ENCODE data around the gene OR5AS1. TPM values are rescaled to one million over a fixed set of nuclear protein-coding genes. Genes with fewer than 3 reads are reported as not detected.
"Not testable (repeated sequence)": the region's sequence is repeated elsewhere in the genome, so short reads cannot be mapped to it uniquely, and the experiment has no call there.

Gene OR5AS1
- total and polyA plus RNA-seq, 8 donors, result not detected

DNA sequence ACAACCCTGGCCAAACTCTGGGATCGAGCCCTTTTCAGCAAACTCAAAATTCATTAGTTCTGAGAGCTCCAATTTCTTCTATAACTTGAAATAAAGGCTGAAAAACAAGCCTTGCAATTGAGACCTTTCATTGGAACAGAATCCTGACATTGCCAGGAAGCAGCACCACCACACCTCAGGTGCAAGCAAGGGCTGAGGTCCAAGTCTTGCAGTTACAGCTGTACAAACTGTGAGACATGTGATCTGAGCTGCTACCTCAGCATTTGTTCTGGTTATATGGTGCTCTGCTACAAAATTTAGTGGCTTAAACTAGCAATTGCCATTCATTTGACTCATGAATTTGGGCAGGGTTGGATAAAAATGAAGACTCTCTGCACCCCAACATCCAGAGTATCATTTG is 18.1 kb downstream of the OR5AS1 start:
- no peak for DNase-seq
- TF ChIP-seq, protein P1, sequence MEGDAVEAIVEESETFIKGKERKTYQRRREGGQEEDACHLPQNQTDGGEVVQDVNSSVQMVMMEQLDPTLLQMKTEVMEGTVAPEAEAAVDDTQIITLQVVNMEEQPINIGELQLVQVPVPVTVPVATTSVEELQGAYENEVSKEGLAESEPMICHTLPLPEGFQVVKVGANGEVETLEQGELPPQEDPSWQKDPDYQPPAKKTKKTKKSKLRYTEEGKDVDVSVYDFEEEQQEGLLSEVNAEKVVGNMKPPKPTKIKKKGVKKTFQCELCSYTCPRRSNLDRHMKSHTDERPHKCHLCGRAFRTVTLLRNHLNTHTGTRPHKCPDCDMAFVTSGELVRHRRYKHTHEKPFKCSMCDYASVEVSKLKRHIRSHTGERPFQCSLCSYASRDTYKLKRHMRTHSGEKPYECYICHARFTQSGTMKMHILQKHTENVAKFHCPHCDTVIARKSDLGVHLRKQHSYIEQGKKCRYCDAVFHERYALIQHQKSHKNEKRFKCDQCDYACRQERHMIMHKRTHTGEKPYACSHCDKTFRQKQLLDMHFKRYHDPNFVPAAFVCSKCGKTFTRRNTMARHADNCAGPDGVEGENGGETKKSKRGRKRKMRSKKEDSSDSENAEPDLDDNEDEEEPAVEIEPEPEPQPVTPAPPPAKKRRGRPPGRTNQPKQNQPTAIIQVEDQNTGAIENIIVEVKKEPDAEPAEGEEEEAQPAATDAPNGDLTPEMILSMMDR (IDR thresholded peaks at IDR 0.05), result no peak
- TF ChIP-seq POLR2AphosphoS5 (IDR thresholded peaks at IDR 0.05), result no peak
- Histone ChIP-seq H3K4me3 (no peak overlapping the region), H3K27me3 (no peaks in the 10 kb centered on the region), H3K27ac (no peak overlapping the region), H3K36me3 (no peaks in the 10 kb centered on the region), H3K4me1 (no peaks in the 10 kb centered on the region), H3K9me3 (peaks cover 0 to 35% (median 8%) of the 10 kb centered on the region in 4 donors)
- intact Hi-C loops (cut with DNase I; ENCODE audit: low total_unique reads), result no loop called here
- WGBS, 5 donors, result 42 to 72% (median 50%) methylated on average over 1 of the region's 1 CpG

DNA sequence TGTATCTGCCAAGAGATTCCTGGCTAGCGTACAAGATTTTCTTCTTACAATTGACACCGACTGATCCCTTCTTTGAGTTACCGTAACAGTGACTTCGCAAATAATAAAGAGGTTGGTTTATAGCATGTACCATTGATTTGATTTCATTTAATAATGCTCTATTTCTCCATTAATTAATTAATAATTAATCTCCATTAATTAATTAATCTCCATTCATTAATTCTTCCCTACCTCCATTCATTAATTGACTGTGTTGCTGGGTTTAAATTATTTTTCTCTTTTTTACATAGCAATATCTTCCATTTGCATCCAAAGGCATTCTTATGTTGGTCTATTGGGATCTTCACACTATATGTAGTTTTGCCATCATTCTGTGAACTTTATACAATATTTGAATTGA is 21.0 kb downstream of the OR5AS1 start:
- no peak overlapping the region for H3K4me3 ChIP-seq
- DNase-seq, result no peak
- 69 to 72% (median 71%) methylated on average over 4 of the region's 4 CpGs for WGBS, 5 donors
- no peaks in the 10 kb centered on the region for H3K36me3 ChIP-seq
- intact Hi-C loops (cut with DNase I; ENCODE audit: low total_unique reads), result no loop called here
- no peaks in the 10 kb centered on the region for H3K4me1 ChIP-seq
- H3K27ac ChIP-seq, result no peak overlapping the region
- peaks cover 0 to 8% (median 3%) of the 10 kb centered on the region in 4 donors for H3K9me3 ChIP-seq
- H3K27me3 ChIP-seq, result no peaks in the 10 kb centered on the region
- TF ChIP-seq EP300 (IDR thresholded peaks at IDR 0.05) (no peak), POLR2A (IDR thresholded peaks at IDR 0.05) (no peak), POLR2AphosphoS5 (IDR thresholded peaks at IDR 0.05) (no peak)
- TF ChIP-seq, protein P1 (IDR thresholded peaks at IDR 0.05), result no peak

DNA sequence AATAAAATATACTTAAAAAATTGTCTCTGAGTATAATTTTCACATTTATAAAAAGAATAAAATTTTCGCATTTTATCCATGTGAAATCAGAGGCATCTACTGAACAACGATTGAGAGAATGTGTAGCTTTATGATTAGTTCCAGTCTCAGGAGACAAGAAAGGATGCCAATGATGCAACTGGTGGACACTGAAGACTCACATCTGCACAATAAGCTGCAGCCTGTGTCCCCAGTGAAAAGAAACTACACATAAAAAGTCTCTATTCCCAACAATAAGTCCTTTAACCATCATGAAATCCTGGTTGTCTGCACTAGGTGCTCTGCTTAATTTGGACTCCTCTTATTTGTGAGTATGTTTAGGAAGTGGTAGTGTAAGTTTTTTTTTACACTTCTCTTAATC is 22.0 kb downstream of the OR5AS1 start:
- intact Hi-C loops (cut with DNase I; ENCODE audit: low total_unique reads), result no loop called here
- TF ChIP-seq POLR2AphosphoS5 (IDR thresholded peaks at IDR 0.05) (no peak), POLR2A (IDR thresholded peaks at IDR 0.05) (no peak), EP300 (IDR thresholded peaks at IDR 0.05) (no peak)
- TF ChIP-seq, protein P1 (IDR thresholded peaks at IDR 0.05), result no peak
- Histone ChIP-seq H3K4me3 (no peak overlapping the region), H3K27ac (no peak overlapping the region), H3K36me3 (no peaks in the 10 kb centered on the region), H3K27me3 (no peaks in the 10 kb centered on the region), H3K4me1 (no peaks in the 10 kb centered on the region), H3K9me3 (peaks cover 0 to 1% (median 0%) of the 10 kb centered on the region in 4 donors)
- 82 to 91% (median 86%) methylated on average over 2 of the region's 2 CpGs for WGBS, 5 donors
- no peak for DNase-seq

DNA sequence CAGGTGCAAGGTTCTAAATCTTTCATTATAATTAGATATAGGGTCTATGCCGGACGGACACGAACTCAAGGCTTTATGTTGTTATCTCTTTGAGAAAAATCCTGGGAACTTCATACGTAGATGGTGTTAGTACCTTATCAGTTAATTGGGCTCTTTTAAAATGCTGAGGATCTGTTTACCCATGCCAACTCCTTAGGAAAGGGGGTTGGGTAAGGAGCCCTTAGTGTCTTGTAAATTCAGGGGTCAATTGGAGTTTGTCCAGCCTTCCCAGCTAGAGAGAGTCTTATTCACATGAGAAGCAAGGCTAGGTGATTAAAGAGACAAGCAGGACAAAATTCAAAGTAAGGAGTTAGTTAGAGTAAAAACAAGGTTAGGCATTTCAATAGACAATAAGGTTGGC is 28.9 kb downstream of the OR5AS1 start:
- DNase-seq; intact Hi-C loops (cut with DNase I; ENCODE audit: low total_unique reads); H3K36me3 ChIP-seq; H3K4me3 ChIP-seq; H3K9me3 ChIP-seq; H3K27ac ChIP-seq; H3K4me1 ChIP-seq; H3K27me3 ChIP-seq: not testable (repeated sequence)
- WGBS, 5 donors, result 34 to 56% (median 45%) methylated on average over 4 of the region's 4 CpGs

DNA sequence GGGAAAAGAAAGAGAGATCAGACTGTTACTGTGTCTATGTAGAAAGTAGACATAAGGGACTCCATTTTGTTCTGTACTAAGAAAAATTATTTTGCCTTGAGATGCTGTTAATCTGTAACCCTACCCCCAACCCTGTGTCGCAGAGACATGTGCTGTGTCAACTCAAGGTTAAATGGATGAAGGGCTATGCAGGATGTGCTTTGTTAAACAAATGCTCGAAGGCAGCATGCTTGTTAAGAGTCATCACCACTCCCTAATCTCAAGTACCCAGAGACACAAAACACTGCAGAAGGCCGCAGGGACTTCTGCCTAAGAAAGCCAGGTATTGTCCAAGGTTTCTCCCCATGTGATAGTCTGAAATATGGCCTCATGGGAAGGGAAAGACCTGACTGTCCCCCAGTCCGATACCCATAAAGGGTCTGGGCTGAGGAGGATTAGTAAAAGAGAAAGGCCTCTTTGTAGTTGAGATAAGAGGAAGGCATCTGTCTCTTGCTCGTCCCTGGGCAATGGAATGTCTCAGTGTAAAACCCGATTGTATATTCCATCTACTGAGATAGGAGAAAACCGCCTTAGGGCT is 30.3 kb downstream of the OR5AS1 start:
- H3K4me1 ChIP-seq; H3K27ac ChIP-seq; intact Hi-C loops (cut with DNase I; ENCODE audit: low total_unique reads); H3K27me3 ChIP-seq; DNase-seq; H3K4me3 ChIP-seq; H3K9me3 ChIP-seq; H3K36me3 ChIP-seq: not testable (repeated sequence)
- 34 to 42% (median 40%) methylated on average over 7 of the region's 7 CpGs for WGBS, 5 donors

DNA sequence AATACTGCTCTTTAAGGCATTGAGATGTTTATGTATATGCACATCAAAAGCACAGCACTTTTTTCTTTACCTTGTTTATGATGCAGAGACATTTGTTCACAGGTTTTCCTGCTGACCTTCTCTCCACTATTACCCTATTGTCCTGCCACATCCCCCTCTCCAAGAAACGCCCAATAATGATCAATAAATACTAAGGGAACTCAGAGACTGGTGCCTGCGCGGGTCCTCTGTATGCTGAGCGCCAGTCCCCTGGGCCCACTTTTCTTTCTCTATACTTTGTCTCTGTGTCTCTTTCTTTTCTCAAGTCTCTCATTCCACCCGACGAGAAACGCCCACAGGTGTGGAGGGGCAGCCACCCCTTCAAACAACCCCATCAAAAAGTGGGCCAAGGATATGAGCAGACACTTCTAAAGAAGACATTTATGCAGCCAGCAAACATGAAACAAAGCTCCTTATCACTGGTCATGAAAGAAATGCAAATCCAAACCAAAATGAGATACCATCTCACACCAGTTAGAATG is 30.9 kb downstream of the OR5AS1 start:
- DNase-seq; H3K27ac ChIP-seq; H3K27me3 ChIP-seq; intact Hi-C loops (cut with DNase I; ENCODE audit: low total_unique reads); H3K4me3 ChIP-seq; H3K9me3 ChIP-seq; H3K36me3 ChIP-seq; H3K4me1 ChIP-seq: not testable (repeated sequence)
- WGBS, 5 donors, result 62 to 75% (median 72%) methylated on average over 7 of the region's 7 CpGs
